Adrenal gland (tissue), 12 donors: Measurements from ENCODE around the gene ELOVL2. TPM values are rescaled to one million over a fixed set of nuclear protein-coding genes. Genes with fewer than 3 reads are reported as not detected.

ENCODE experiments used
- DNase-seq, 7 donors: peaks; one replicate each; pipeline ENCODE4 v3.0.0-alpha.2; 2019 to 2020
- H3K27ac ChIP-seq, 5 donors: fragments of 200-600 bp; sonication (generic) in 4 of 5; 1 replicate in 3 of 5; 2 replicates in 2 of 5; pipeline versions ENCODE4 v1.5.1 to v1.8.0; 2016 to 2020; ENCODE audit warnings: mild to moderate bottlenecking in 1 of 5
- H3K27me3 ChIP-seq: fragments of 200-600 bp; 2 replicates; pipeline ENCODE4 v1.8.0; 2021
- H3K36me3 ChIP-seq, 2 donors: fragments of 200-600 bp; replicated peaks in 1 of 2; 1 replicate in 1 of 2; 2 replicates in 1 of 2; pipeline versions ENCODE4 v1.5.1 to v1.8.0; 2018 to 2022
- H3K4me1 ChIP-seq, 2 donors: fragments of 200-600 bp; replicated peaks in 1 of 2; 1 replicate in 1 of 2; 2 replicates in 1 of 2; pipeline versions ENCODE4 v1.5.1 to v1.8.0; 2018 to 2021
- H3K4me3 ChIP-seq, 4 donors: fragments of 200-600 bp; sonication (generic) in 3 of 4; one replicate each; pipeline ENCODE4 v1.5.1; 2016 to 2018
- H3K9me3 ChIP-seq, 3 donors: fragments of 200-600 bp; sonication (generic) in 1 of 3; replicated peaks in 1 of 3; 1 replicate in 2 of 3; 2 replicates in 1 of 3; pipeline versions ENCODE4 v1.5.1 to v1.8.0; 2016 to 2021
- POLR2A ChIP-seq, 2 donors: fragments of 450-650 bp; IDR thresholded peaks; one replicate each; pipeline ENCODE4 v1.6.1; 2017; ENCODE audit warnings: antibody characterized with exemption in 2 of 2, mild to moderate bottlenecking in 2 of 2, moderate library complexity in 1 of 2
- WGBS, 4 donors: extraction: QIAGEN DNeasy Blood & Tissue Kit in 2 of 4; methylation state at CpG; one replicate each; pipeline versions ENCODE4 v1.1.5 to v1.1.7; 2013 to 2017; 5-methylcytosine and 5-hydroxymethylcytosine counted together
- intact Hi-C, 2 donors: fragments of 100-400 bp; cut with DNase I; formaldehyde crosslinking; loops; one replicate each; pipeline versions ENCODE4 v1.14.1 to v1.15.0; 2022 to 2023
- polyA plus RNA-seq, 3 donors: library from polyadenylated mRNA; stranded (reverse); fragments of 200-250 nt in 2 of 3; fragments of 350-450 nt in 1 of 3; fragmentation: Illumina TruSeq in 1 of 3; extraction: RNeasy Lipid Tissue Mini Kit (QIAGEN cat#74804) in 1 of 3; gene quantifications; one replicate each; pipeline ENCODE4 v1.2.3, GENCODE V29; 2013 to 2014
- total RNA-seq, 9 donors: library from RNA; depleted of rRNA in 4 of 9; stranded (reverse); fragments of >200 nt in 4 of 9; fragments of 120-200 nt in 1 of 9; fragmentation: NEBNext Ultra II Directional in 1 of 9; extraction: Animal tissue kit (Norgen Biotek cat#: 25700) in 1 of 9; gene quantifications; one replicate each; pipeline versions ENCODE4 v1.1.0 to v1.2.4, GENCODE V29; 2013 to 2023
- TF ChIP-seq, protein P1 (sequence below), 6 experiments: fragments of 450-650 bp in 4 of 6; fragments of 200-600 bp in 2 of 6; sonication (generic) in 1 of 6; IDR thresholded peaks; 1 replicate in 5 of 6; 2 replicates in 1 of 6; pipeline versions ENCODE4 v1.5.1 to v1.8.0; 2016 to 2021; ENCODE audit warnings: antibody characterized with exemption in 6 of 6, mild to moderate bottlenecking in 2 of 6, moderate library complexity in 1 of 6
- donor health status: healthy with polysubstance abuse.
- donor health status: Bipolar disorder and iron deficiency.
- donor health status: DM: yes; HTN: yes; CAD: no.
- donor health status: DM: no; HTN: no; CAD: no.
- donor health status: DM: no; HTN: no; CAD: no.
- donor health status: DM: yes; HTN: yes; CAD: no.

ELOVL2 gene
- total and polyA plus RNA-seq, 12 donors, result 0.34 to 1.8 (median 0.92) TPM

DNA sequence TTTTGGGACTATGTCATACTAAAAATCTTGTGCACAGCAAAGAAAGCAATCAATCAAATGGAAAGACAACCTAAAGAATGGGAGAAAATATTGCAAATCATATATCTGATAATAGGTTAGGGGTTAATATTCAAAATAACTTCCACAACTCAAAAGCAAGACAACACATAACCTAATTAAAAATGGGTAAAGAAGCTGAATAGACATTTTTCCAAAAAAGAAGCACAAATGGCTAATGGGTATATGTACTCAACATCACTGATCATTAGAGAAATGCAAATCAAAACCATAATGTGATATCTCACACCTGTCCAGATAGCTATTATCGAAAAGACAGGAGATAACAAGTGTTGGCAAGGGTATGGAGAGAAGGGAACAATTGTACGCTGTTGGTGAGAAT lies 104.3 kb downstream of the ELOVL2 start:
- Histone ChIP-seq H3K27me3 (no peaks in the 10 kb centered on the region), H3K27ac (no peak overlapping the region), H3K4me1 (no peaks in the 10 kb centered on the region), H3K36me3 (no peaks in the 10 kb centered on the region), H3K4me3 (no peak overlapping the region), H3K9me3 (no peaks in the 10 kb centered on the region)
- DNase-seq, result no peak
- no peak for TF ChIP-seq POLR2A (IDR thresholded peaks at IDR 0.05)
- TF ChIP-seq, protein P1, sequence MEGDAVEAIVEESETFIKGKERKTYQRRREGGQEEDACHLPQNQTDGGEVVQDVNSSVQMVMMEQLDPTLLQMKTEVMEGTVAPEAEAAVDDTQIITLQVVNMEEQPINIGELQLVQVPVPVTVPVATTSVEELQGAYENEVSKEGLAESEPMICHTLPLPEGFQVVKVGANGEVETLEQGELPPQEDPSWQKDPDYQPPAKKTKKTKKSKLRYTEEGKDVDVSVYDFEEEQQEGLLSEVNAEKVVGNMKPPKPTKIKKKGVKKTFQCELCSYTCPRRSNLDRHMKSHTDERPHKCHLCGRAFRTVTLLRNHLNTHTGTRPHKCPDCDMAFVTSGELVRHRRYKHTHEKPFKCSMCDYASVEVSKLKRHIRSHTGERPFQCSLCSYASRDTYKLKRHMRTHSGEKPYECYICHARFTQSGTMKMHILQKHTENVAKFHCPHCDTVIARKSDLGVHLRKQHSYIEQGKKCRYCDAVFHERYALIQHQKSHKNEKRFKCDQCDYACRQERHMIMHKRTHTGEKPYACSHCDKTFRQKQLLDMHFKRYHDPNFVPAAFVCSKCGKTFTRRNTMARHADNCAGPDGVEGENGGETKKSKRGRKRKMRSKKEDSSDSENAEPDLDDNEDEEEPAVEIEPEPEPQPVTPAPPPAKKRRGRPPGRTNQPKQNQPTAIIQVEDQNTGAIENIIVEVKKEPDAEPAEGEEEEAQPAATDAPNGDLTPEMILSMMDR (IDR thresholded peaks at IDR 0.05), result no peak
- 88 to 94% (median 91%) methylated on average over 2 of the region's 2 CpGs for WGBS, 4 donors
- intact Hi-C loops, result no loop called here

DNA sequence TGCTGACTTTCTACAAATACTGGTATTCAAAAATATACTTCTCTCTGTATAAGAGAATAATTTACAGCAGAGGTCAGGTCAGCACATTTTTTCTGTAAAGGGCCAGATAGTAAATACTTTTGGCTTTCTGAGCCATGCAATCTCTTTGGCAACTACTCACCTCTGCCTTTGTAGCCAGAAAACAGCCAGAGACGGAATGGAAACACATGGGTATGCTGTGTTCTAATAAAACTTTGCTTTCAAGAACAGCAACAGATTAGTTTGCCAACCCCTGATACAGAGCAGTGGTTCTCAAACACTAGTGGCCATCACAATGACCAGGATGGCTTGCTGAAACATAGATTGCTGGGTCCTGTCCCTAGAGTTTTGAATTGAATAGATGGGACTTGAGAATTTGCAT lies 111.0 kb downstream of the ELOVL2 start:
- intact Hi-C loops, result no loop called here
- H3K27me3 ChIP-seq, result no peaks in the 10 kb centered on the region
- H3K36me3 ChIP-seq, result no peaks in the 10 kb centered on the region
- no peak overlapping the region for H3K4me3 ChIP-seq
- no peaks in the 10 kb centered on the region for H3K4me1 ChIP-seq
- WGBS, 4 donors, result 67 to 83% (median 78%) methylated on average over 1 of the region's 1 CpG
- no peak for TF ChIP-seq POLR2A (IDR thresholded peaks at IDR 0.05)
- TF ChIP-seq, protein P1 (IDR thresholded peaks at IDR 0.05), result no peak
- H3K27ac ChIP-seq, result no peak overlapping the region
- H3K9me3 ChIP-seq, result no peaks in the 10 kb centered on the region
- DNase-seq, result no peak

Other genes with a start within 250 kb of the ELOVL2 start
- gene MAK, start 205.8 kb downstream of the ELOVL2 start, total RNA-seq, result under 1 TPM in 5 of 9 donors, not detected in 4; under 0.01 to 0.43 (median 0.19) TPM
- gene MAK, start 205.8 kb downstream of the ELOVL2 start, polyA plus RNA-seq, result under 1 TPM; 0.07 to 0.13 (median 0.08) TPM
- gene GCM2, start 162.3 kb downstream of the ELOVL2 start, total RNA-seq, result not detected
- not detected for gene GCM2, start 162.3 kb downstream of the ELOVL2 start, polyA plus RNA-seq
- 1 to 10 TPM in 2 of 9 donors, under 1 TPM in 5, not detected in 2; 0.24 to 3.0 (median 0.48) TPM for gene SYCP2L, start 157.3 kb downstream of the ELOVL2 start, total RNA-seq
- 1 to 10 TPM in 1 of 3 donors, under 1 TPM in 2; 0.09 to 1.0 (median 0.84) TPM for gene SYCP2L, start 157.3 kb downstream of the ELOVL2 start, polyA plus RNA-seq
- 10 to 100 TPM in 2 of 9 donors, 1 to 10 TPM in 7; 4.3 to 11.5 (median 6.9) TPM for gene SMIM13, start 49.5 kb upstream of the ELOVL2 start, total RNA-seq
- 1 to 10 TPM; 1.9 to 7.3 (median 2.6) TPM for gene SMIM13, start 49.5 kb upstream of the ELOVL2 start, polyA plus RNA-seq
- gene ERVFRD-1, start 67.4 kb upstream of the ELOVL2 start, total RNA-seq, result 1 to 10 TPM in 2 of 9 donors, under 1 TPM in 6, not detected in 1; 0.07 to 1.7 (median 0.78) TPM
- gene ERVFRD-1, start 67.4 kb upstream of the ELOVL2 start, polyA plus RNA-seq, result 1 to 10 TPM in 1 of 3 donors, under 1 TPM in 2; 0.09 to 1.7 (median 0.34) TPM
- gene NEDD9, start 188.4 kb upstream of the ELOVL2 start, total RNA-seq, result 10 to 100 TPM in 8 of 9 donors, 1 to 10 TPM in 1; 6.6 to 47.9 (median 17.7) TPM
- 10 to 100 TPM in 1 of 3 donors, 1 to 10 TPM in 2; 8.0 to 14.7 (median 8.6) TPM for gene NEDD9, start 188.4 kb upstream of the ELOVL2 start, polyA plus RNA-seq